ENCODE data around the gene PRKG2.

PRKG2 gene

GRCh38 chr4:81214881-81215868 lies at the start of gene PRKG2:
Gene PRKG2 (minus strand): TSS chr4:81215222. CDS start chr4:81205047, 10,175 bp downstream.
- TF ChIP-seq CTCF (IDR thresholded peaks at IDR 0.05), result no peak

GRCh38 chr4:81260443-81261101 lies 45.5 kb upstream of the PRKG2 start:
- TF ChIP-seq CTCF (IDR thresholded peaks at IDR 0.05), result peak; percentile 58

- no peak for TF ChIP-seq CTCF (IDR thresholded peaks at IDR 0.05)
Observed at GRCh38 chr4:81258841-81259550, 44.0 kb upstream of the PRKG2 start.

GRCh38 chr4:81257816-81258215 lies 42.8 kb upstream of the PRKG2 start:
- no peak for TF ChIP-seq CTCF (IDR thresholded peaks at IDR 0.05)

- no peak for TF ChIP-seq CTCF (IDR thresholded peaks at IDR 0.05)
Observed at GRCh38 chr4:81257021-81257420, 42.0 kb upstream of the PRKG2 start.

- TF ChIP-seq CTCF (IDR thresholded peaks at IDR 0.05), result no peak
Observed at GRCh38 chr4:81256059-81256970, 41.3 kb upstream of the PRKG2 start.

Data from LNCAP (cell line).